K562 (cell line): ENCODE results near the gene C4orf17. TPM values are rescaled to one million over a fixed set of nuclear protein-coding genes. Genes with fewer than 3 reads are reported as not detected.
A peak's percentile ranks its signal among the peaks of the same experiment; 100 is the strongest.

Source experiments
- ADNP ChIP-seq: fragments of 200-800 bp; sonication (Bioruptor generic); IDR thresholded peaks from 2 replicates; pipeline ENCODE4 v1.6.1; 2016; ENCODE audit warnings: missing genetic modification characterization, missing compliant biosample characterization
- CCAR2 ChIP-seq: fragments of 200-400 bp; formaldehyde crosslinking; IDR thresholded peaks from 2 replicates; pipeline ENCODE4 v1.6.1; 2017; ENCODE audit warnings: mild to moderate bottlenecking, low read depth, low read length
- CEBPB ChIP-seq: fragments of 450-650 bp; IDR thresholded peaks from 2 replicates; pipeline ENCODE4 v1.6.1; 2016; ENCODE audit warnings: missing genetic modification characterization, missing compliant biosample characterization
- ELF4 ChIP-seq: fragments of 450-650 bp; formaldehyde crosslinking; IDR thresholded peaks from 2 replicates; pipeline ENCODE4 v1.4.0; 2022; ENCODE audit warnings: missing genetic modification characterization
- FOXK1 ChIP-seq: sonication (generic); formaldehyde crosslinking; IDR thresholded peaks from 2 replicates; pipeline ENCODE4 v1.8.0; 2022; ENCODE audit warnings: missing genetic modification reagents, mild to moderate bottlenecking, borderline replicate concordance
- GATA2 ChIP-seq: sonication (generic); formaldehyde crosslinking; IDR thresholded peaks from 2 replicates; pipeline ENCODE4 v1.4.0; 2020; ENCODE audit warnings: mild to moderate bottlenecking, missing genetic modification reagents
- GTF2F1 ChIP-seq: IDR thresholded peaks from 2 replicates; pipeline ENCODE4 v1.6.1; 2011; ENCODE audit warnings: low read depth, low read length, improper control_type of control experiment
- HDAC6 ChIP-seq: IDR thresholded peaks from 2 replicates; pipeline ENCODE4 v1.6.1; 2012; ENCODE audit warnings: low read depth, mild to moderate bottlenecking, control low read depth, inconsistent platforms, low read length, moderate library complexity
- HINFP ChIP-seq: fragments of 450-650 bp; conservative IDR thresholded peaks from 2 replicates; pipeline ENCODE4 v1.6.1; 2016; ENCODE audit warnings: missing genetic modification characterization, low read depth, mild to moderate bottlenecking, control low read depth, missing compliant biosample characterization
- ID3 ChIP-seq, 2 experiments: fragments of 250-450 bp in 1 of 2; fragments of 450-650 bp in 1 of 2; sonication (Bioruptor Pico) in 1 of 2; IDR thresholded peaks; 2 replicates each; pipeline versions ENCODE4 v1.6.1 to v1.8.0; 2016 to 2021; ENCODE audit warnings: mild to moderate bottlenecking in 2 of 2, moderate library complexity in 2 of 2, missing compliant biosample characterization in 1 of 2, missing genetic modification characterization in 1 of 2
- ILK ChIP-seq: fragments of 450-650 bp; IDR thresholded peaks from 2 replicates; pipeline ENCODE4 v1.6.1; 2016; ENCODE audit warnings: missing genetic modification characterization, low read depth, mild to moderate bottlenecking, missing compliant biosample characterization, moderate library complexity, borderline replicate concordance
- JUND ChIP-seq, 2 experiments: IDR thresholded peaks; 2 replicates in 1 of 2; 3 replicates in 1 of 2; pipeline ENCODE4 v1.6.1; 2011; ENCODE audit warnings: borderline replicate concordance in 2 of 2, low read depth in 2 of 2, low read length in 2 of 2, improper control_type of control experiment in 1 of 2, missing biosample characterization in 1 of 2, missing genetic modification characterization in 1 of 2, missing genetic modification reagents in 1 of 2
- SMAD2 ChIP-seq: fragments of 150-350 bp; IDR thresholded peaks from 2 replicates; pipeline ENCODE4 v1.6.1; 2014; ENCODE audit warnings: low read depth, mild to moderate bottlenecking, low read length
- TAF15 ChIP-seq: fragments of 200-400 bp; formaldehyde crosslinking; IDR thresholded peaks from 2 replicates; pipeline ENCODE4 v1.6.1; 2017; ENCODE audit warnings: mild to moderate bottlenecking, low read depth, low read length, moderate library complexity
- TFE3 ChIP-seq: fragments of 450-650 bp; formaldehyde crosslinking; IDR thresholded peaks from 2 replicates; pipeline ENCODE4 v1.4.0; 2020; ENCODE audit warnings: mild to moderate bottlenecking, mixed read lengths
- ZBTB26 ChIP-seq: fragments of 450-650 bp; formaldehyde crosslinking; IDR thresholded peaks from 2 replicates; pipeline ENCODE4 v1.4.0; 2022; ENCODE audit warnings: missing genetic modification characterization
- ZBTB34 ChIP-seq: fragments of 250-450 bp; sonication (Bioruptor Pico); IDR thresholded peaks from 2 replicates; pipeline ENCODE4 v1.8.0; 2021; ENCODE audit warnings: mild to moderate bottlenecking, moderate library complexity
- ZNF174 ChIP-seq: fragments of 250-450 bp; sonication (Bioruptor Pico); IDR thresholded peaks from 2 replicates; pipeline ENCODE4 v1.4.0; 2020; ENCODE audit warnings: mild to moderate bottlenecking
- ZNF695 ChIP-seq: fragments of 450-650 bp; formaldehyde crosslinking; IDR thresholded peaks from 2 replicates; pipeline ENCODE4 v1.4.0; 2020; ENCODE audit warnings: mild to moderate bottlenecking, moderate library complexity
- polyA plus RNA-seq, 8 experiments: library from polyadenylated mRNA; depleted of rRNA in 4 of 8; stranded (reverse) in 5 of 8; unstranded in 3 of 8; fragments of >200 nt; fragmentation: Nextera tagmentation in 2 of 8; fragmentation: Illumina TruSeq in 1 of 8; extraction: Ambion mirVana in 2 of 8; extraction: Trizol in 1 of 8; gene quantifications; 2 replicates each; pipeline versions ENCODE4 v1.2.1 to v1.2.3, GENCODE V29; 2011 to 2014; ENCODE audit warnings: inconsistent platforms in 1 of 8, missing spikeins in 1 of 8
- total RNA-seq, 7 experiments: library from RNA; depleted of rRNA in 6 of 7; stranded (reverse); fragments of >200 nt in 6 of 7; fragmentation: Illumina TruSeq in 2 of 7; extraction: Trizol in 2 of 7; gene quantifications; 2 replicates each; pipeline versions ENCODE4 v1.2.1 to v1.2.3, GENCODE V29; 2011 to 2021; ENCODE audit warnings: low replicate concordance in 1 of 7

Gene C4orf17
- total and polyA plus RNA-seq, 9 of the 15 experiments (the other 6 are each of a cell fraction or from before 2014, with no cell fraction given) = not detected

- TF ChIP-seq ADNP = no peak
- no peak for TF ChIP-seq HDAC6
- TF ChIP-seq ZNF695 (CRISPR knock-in tag) = no peak
- no peak for TF ChIP-seq TFE3 (CRISPR knock-in tag)
- TF ChIP-seq ZBTB34 (CRISPR knock-in tag) = no peak
- TF ChIP-seq SMAD2 = no peak
- TF ChIP-seq FOXK1 (CRISPR knock-in tag) = no peak
- no peak for TF ChIP-seq HINFP (tag)
- no peak for TF ChIP-seq ZNF174 (CRISPR knock-in tag)
- no peak for TF ChIP-seq ZBTB26 (CRISPR knock-in tag)
- no peak for TF ChIP-seq GATA2 (CRISPR knock-in tag)
- TF ChIP-seq ID3 (CRISPR knock-in tag; IDR thresholded peaks at IDR 0.05) = no peak
- TF ChIP-seq ID3 (tag; IDR thresholded peaks at IDR 0.05) = no peak
- TF ChIP-seq CCAR2 = no peak
- no peak for TF ChIP-seq ILK (tag)
- no peak for TF ChIP-seq ELF4
- TF ChIP-seq TAF15 = no peak
- TF ChIP-seq GTF2F1 = no peak
- TF ChIP-seq CEBPB = peak; percentile 85
- peak; percentile 65 for TF ChIP-seq JUND (IDR thresholded peaks at IDR 0.05; ENCODE audit: borderline replicate concordance, low read depth, low read length)
- TF ChIP-seq JUND (tag; IDR thresholded peaks at IDR 0.05; ENCODE audit: borderline replicate concordance, low read depth, low read length) = peak; percentile 54; the same call in 1 of the 3 replicates
Observed at GRCh38 chr4:99563310-99564186, 52.7 kb downstream of the C4orf17 start, which contains the start of gene TRMT10A (continued).
